GM12891 (cell line): ENCODE measurements around the gene CEBPG.

Source experiments
- DNase-seq: peaks from one replicate; pipeline ENCODE4 v3.0.0; 2011; ENCODE audit warnings: low spot score; ENCODE audit not compliant: insufficient read length
- FAIRE-seq: peaks from 2 replicates; lab custom pipeline; 2011; peaks lifted over from hg19 to GRCh38; lab: Jason Lieb, UNC
- PAX5 ChIP-seq: IDR thresholded peaks from 2 replicates; pipeline ENCODE4 v1.6.1; 2011; ENCODE audit warnings: low read length, moderate library complexity, mild to moderate bottlenecking; ENCODE audit not compliant: insufficient read depth, severe bottlenecking
- POLR2A ChIP-seq: IDR thresholded peaks from 2 replicates; pipeline ENCODE4 v1.6.1; 2011; ENCODE audit warnings: low read depth, low read length, control low read depth
- POLR2AphosphoS5 ChIP-seq: IDR thresholded peaks from 2 replicates; pipeline ENCODE4 v1.6.1; 2011; ENCODE audit warnings: low read depth, low read length, control low read depth
- POU2F2 ChIP-seq: IDR thresholded peaks from 2 replicates; pipeline ENCODE4 v1.6.1; 2011; ENCODE audit warnings: low read depth, mild to moderate bottlenecking, control low read depth, low read length, moderate library complexity
- SPI1 ChIP-seq: IDR thresholded peaks from 2 replicates; pipeline ENCODE4 v1.6.1; 2011; ENCODE audit warnings: low read depth, low read length, control low read depth
- TAF1 ChIP-seq: IDR thresholded peaks from 2 replicates; pipeline ENCODE4 v1.6.1; 2011; ENCODE audit warnings: low read depth, low read length, control low read depth

The CEBPG gene

GRCh38 chr19:33418871-33419787 lies 45.6 kb downstream of the CEBPG start:
- FAIRE-seq (no peak), DNase-seq (no peak)
- no peak for TF ChIP-seq TAF1
- no peak for TF ChIP-seq POLR2AphosphoS5
- no peak for TF ChIP-seq SPI1

- DNase-seq = no peak
- no peak for TF ChIP-seq PAX5
- TF ChIP-seq POLR2AphosphoS5 = no peak
- TF ChIP-seq POLR2A = no peak
- TF ChIP-seq POU2F2 = no peak
- TF ChIP-seq TAF1 = no peak
- no peak for TF ChIP-seq SPI1
- FAIRE-seq = no peak
Measured at GRCh38 chr19:33419788-33420130, 46.2 kb downstream of the CEBPG start.

- FAIRE-seq = no peak
- no peak for DNase-seq
- TF ChIP-seq POU2F2 (no peak), SPI1 (no peak), TAF1 (no peak), POLR2AphosphoS5 (no peak), PAX5 (no peak), POLR2A (no peak)
Measured at GRCh38 chr19:33420821-33421220, 47.3 kb downstream of the CEBPG start.

- FAIRE-seq (no peak), DNase-seq (no peak)
- TF ChIP-seq SPI1 (no peak), POLR2AphosphoS5 (no peak), TAF1 (no peak), POLR2A (no peak), PAX5 (no peak), POU2F2 (no peak)
Measured at GRCh38 chr19:33421368-33421767, 47.9 kb downstream of the CEBPG start.

- DNase-seq = no peak
- no peak for FAIRE-seq
- TF ChIP-seq POLR2A = no peak
- TF ChIP-seq PAX5 = no peak
- no peak for TF ChIP-seq POLR2AphosphoS5
- TF ChIP-seq SPI1 = no peak
- no peak for TF ChIP-seq POU2F2
- no peak for TF ChIP-seq TAF1
Measured at GRCh38 chr19:33422369-33423180, 49.1 kb downstream of the CEBPG start.

- DNase-seq (no peak), FAIRE-seq (no peak)
- no peak for TF ChIP-seq POU2F2
- TF ChIP-seq POLR2AphosphoS5 = no peak
- TF ChIP-seq PAX5 = no peak
- no peak for TF ChIP-seq SPI1
- TF ChIP-seq TAF1 = no peak
- TF ChIP-seq POLR2A = no peak
Measured at GRCh38 chr19:33424181-33424580, 50.7 kb downstream of the CEBPG start.

DNA sequence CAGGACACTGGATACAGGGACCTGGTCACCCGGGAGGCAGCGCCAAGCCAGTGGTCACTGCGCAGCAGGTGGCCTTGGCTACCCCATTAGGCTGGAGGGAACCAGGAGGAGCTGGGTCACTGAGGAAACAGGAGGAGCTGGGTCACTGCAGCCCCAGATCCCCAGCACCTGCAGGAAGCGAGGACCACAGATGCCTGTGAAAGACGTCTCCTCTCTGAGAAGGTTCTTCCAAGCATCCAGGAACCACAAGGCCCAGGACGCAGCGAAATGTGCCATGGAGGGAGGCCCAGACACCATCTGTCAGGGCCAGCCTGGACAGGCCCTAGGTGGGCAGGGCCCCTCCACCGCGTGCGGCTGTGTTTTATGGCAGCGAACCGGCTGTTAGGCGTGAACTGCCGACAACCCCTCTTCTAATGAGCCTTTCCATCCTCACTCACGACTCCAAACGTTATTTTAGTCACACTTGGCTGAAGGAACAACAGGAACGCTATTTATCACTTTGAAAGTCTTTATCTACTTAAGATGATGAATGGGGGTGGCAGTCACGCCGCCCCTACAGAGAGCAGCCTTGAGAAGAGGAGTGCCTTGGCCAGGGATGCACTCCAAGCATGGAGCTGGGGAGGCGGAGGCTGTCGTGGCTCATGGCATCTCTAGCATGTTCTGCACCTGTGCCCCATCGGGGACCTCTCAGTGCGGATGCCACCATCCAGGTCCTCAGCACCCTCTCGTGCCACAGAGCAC lies 53.3 kb downstream of the CEBPG start:
- no peak for TF ChIP-seq POLR2A
- TF ChIP-seq POLR2AphosphoS5 = no peak
- no peak for TF ChIP-seq PAX5
- no peak for TF ChIP-seq SPI1
- no peak for TF ChIP-seq POU2F2
- TF ChIP-seq TAF1 = no peak
- FAIRE-seq = no peak
- no peak for DNase-seq

DNA sequence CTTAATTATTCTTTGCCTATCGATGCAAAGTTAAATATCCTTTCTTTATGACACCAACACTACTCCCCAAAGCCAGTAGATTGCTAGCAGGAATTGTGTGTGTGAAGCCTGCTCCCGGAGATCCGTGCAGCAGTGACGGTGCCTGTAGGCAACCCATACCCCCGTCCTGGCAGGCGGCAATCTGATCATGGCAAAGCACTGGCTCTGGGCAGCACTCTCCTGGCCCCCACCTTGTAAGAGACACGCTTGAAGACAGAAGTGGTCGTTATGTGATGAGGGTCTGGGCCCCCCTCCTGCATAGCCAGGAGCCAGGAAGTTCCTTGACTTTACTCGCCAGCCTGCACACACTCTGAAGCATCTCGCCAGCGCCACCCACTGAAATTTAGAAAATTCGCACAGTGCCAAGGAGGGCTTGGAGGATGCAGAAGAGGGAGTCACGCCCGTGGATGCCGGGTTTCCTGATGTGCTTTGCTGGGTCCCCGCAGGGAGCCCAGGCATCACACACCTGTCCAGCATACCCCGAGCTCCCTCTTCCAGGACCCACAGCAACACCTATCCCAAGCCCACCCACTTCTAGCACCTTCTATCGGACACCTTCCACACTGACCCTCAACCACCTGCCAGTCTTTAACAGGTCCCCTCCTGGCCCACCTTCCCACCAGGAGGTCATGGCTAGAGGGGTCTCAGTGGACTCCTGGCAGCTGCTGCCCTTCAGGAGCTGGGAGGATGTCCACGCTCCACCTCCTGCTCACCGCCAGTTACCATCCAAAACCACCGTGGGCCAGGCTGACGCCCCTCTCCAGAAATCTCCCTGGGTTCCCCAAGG lies 54.5 kb downstream of the CEBPG start:
- FAIRE-seq (no peak), DNase-seq (no peak)
- TF ChIP-seq PAX5 = no peak
- TF ChIP-seq POU2F2 = no peak
- TF ChIP-seq TAF1 = no peak
- no peak for TF ChIP-seq POLR2A
- no peak for TF ChIP-seq SPI1
- TF ChIP-seq POLR2AphosphoS5 = no peak

- TF ChIP-seq SPI1 = no peak
- TF ChIP-seq POLR2A = no peak
- no peak for TF ChIP-seq POLR2AphosphoS5
- TF ChIP-seq PAX5 = no peak
- no peak for TF ChIP-seq TAF1
- TF ChIP-seq POU2F2 = no peak
- DNase-seq (no peak), FAIRE-seq (peak; percentile 16)
Measured at GRCh38 chr19:33428627-33429125, 55.2 kb downstream of the CEBPG start.
